HL-60 (cell line): ENCODE results near the gene LMO3.

Experiments used
- DNase-seq, 2 experiments: peaks; one replicate each; pipeline ENCODE4 v3.0.0-alpha.2; 2010 to 2020; ENCODE audit warnings: low read depth in 1 of 2, low spot score in 1 of 2
- H3K27ac ChIP-seq: fragments of 250-450 bp; sonication (Bioruptor Pico); replicated peaks from 2 replicates; pipeline ENCODE4 v1.5.1; 2020; ENCODE audit warnings: mild to moderate bottlenecking, moderate library complexity
- H3K27me3 ChIP-seq: fragments of 250-450 bp; sonication (Bioruptor Pico); 2 replicates; pipeline ENCODE4 v1.5.1; 2021; ENCODE audit warnings: mild to moderate bottlenecking, moderate library complexity; ENCODE audit not compliant: insufficient read depth, poor library complexity, severe bottlenecking
- H3K4me3 ChIP-seq: replicated peaks from 2 replicates; pipeline ENCODE4 v1.5.1; 2011; ENCODE audit warnings: mild to moderate bottlenecking, control low read depth, low read length; ENCODE audit not compliant: insufficient read depth
- GABPA ChIP-seq: IDR thresholded peaks from 2 replicates; pipeline ENCODE4 v1.6.1; 2012; ENCODE audit warnings: low read depth
- POLR2AphosphoS5 ChIP-seq: IDR thresholded peaks from 2 replicates; pipeline ENCODE4 v1.6.1; 2012; ENCODE audit warnings: low read depth
- REST ChIP-seq: IDR thresholded peaks from 2 replicates; pipeline ENCODE4 v1.6.1; 2012; ENCODE audit warnings: low read depth; ENCODE audit not compliant: insufficient replicate concordance
- SPI1 ChIP-seq: IDR thresholded peaks from 2 replicates; pipeline ENCODE4 v1.6.1; 2012; ENCODE audit warnings: low read depth, mild to moderate bottlenecking, borderline replicate concordance
- TF ChIP-seq, protein P1 (sequence below): IDR thresholded peaks from one replicate; pipeline ENCODE4 v1.5.1; 2011; ENCODE audit warnings: low read length, control low read depth, inconsistent platforms; ENCODE audit not compliant: insufficient read depth

LMO3 gene

DNA sequence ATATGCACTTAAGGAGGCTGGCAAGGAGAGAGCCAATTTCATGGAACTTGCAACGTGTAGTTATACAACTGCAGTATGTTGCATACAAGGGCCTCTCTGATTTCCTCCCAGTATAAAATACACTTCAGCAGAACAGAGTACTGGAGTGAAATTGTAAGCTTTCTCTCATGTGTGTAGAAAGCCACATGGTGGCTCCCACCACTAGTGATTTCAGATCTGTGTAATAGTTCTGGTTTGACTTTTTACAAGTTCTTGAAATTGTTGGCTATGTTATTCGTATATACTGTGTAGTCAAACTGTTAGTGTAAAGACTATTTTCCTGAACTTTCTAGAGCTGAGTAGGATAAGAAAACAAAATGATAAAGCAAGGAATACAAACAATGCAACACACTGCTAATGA is 16.4 kb upstream of the LMO3 start:
- TF ChIP-seq SPI1 (no peak), POLR2AphosphoS5 (no peak), GABPA (no peak), REST (no peak)
- TF ChIP-seq, protein P1, sequence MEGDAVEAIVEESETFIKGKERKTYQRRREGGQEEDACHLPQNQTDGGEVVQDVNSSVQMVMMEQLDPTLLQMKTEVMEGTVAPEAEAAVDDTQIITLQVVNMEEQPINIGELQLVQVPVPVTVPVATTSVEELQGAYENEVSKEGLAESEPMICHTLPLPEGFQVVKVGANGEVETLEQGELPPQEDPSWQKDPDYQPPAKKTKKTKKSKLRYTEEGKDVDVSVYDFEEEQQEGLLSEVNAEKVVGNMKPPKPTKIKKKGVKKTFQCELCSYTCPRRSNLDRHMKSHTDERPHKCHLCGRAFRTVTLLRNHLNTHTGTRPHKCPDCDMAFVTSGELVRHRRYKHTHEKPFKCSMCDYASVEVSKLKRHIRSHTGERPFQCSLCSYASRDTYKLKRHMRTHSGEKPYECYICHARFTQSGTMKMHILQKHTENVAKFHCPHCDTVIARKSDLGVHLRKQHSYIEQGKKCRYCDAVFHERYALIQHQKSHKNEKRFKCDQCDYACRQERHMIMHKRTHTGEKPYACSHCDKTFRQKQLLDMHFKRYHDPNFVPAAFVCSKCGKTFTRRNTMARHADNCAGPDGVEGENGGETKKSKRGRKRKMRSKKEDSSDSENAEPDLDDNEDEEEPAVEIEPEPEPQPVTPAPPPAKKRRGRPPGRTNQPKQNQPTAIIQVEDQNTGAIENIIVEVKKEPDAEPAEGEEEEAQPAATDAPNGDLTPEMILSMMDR: no peak
- no peaks in the 10 kb centered on the region for H3K27me3 ChIP-seq
- H3K4me3 ChIP-seq: no peak overlapping the region
- no peak for DNase-seq
- H3K27ac ChIP-seq: no peak overlapping the region

- Histone ChIP-seq H3K27me3 (no peaks in the 10 kb centered on the region), H3K27ac (no peak overlapping the region), H3K4me3 (no peak overlapping the region)
- no peak for TF ChIP-seq REST
- TF ChIP-seq SPI1: no peak
- TF ChIP-seq POLR2AphosphoS5: no peak
- TF ChIP-seq, protein P1: no peak
- TF ChIP-seq GABPA: no peak
- DNase-seq: no peak
Observed at GRCh38 chr12:16619537-16619936, 13.6 kb upstream of the LMO3 start.

DNA sequence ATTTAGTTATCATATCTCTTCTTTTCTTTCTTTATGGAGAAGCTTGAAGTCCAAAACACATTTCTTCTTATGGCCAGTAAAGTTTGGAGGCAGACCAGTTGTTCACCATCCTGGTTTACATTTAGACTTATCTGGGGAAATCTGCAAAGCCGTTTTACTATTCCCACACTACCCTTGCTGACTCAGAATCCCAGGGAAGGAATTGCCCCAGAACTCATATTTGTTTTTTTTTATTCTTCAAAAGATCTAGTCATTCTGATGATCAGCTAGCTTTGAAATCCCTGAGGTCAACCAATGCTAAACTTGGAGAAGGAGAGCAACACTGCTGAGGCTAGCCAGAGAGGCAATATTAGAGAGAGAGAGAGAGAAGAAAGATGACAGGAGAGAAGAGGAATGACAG is 12.3 kb upstream of the LMO3 start:
- H3K27me3 ChIP-seq: no peaks in the 10 kb centered on the region
- H3K27ac ChIP-seq: no peak overlapping the region
- DNase-seq: no peak
- no peak overlapping the region for H3K4me3 ChIP-seq
- TF ChIP-seq REST (no peak), POLR2AphosphoS5 (no peak), GABPA (no peak), SPI1 (no peak)
- TF ChIP-seq, protein P1: no peak
